Breast epithelium (tissue), 4 donors: ENCODE data around the gene C11orf86. TPM values are rescaled to one million over a fixed set of nuclear protein-coding genes. Genes with fewer than 3 reads are reported as not detected.
A peak's percentile ranks its signal among the peaks of the same experiment; 100 is the strongest.

ENCODE experiments used
- DNase-seq, 2 donors: peaks; one replicate each; pipeline ENCODE4 v3.0.0-alpha.2; 2019; ENCODE audit warnings: low spot score in 2 of 2
- H3K27ac ChIP-seq, 2 donors: fragments of 200-600 bp; sonication (generic) in 1 of 2; one replicate each; pipeline ENCODE4 v1.5.1; 2016 to 2019; ENCODE audit warnings: mild to moderate bottlenecking in 1 of 2
- H3K27me3 ChIP-seq, 2 donors: fragments of 200-600 bp; sonication (generic) in 1 of 2; one replicate each; pipeline versions ENCODE4 v1.5.1 to v1.6.0; 2017 to 2019; ENCODE audit warnings: control low read depth in 1 of 2, mild to moderate bottlenecking in 1 of 2
- H3K36me3 ChIP-seq: fragments of 200-600 bp; one replicate; pipeline ENCODE4 v1.5.1; 2019
- H3K4me1 ChIP-seq, 2 donors: fragments of 200-600 bp; sonication (generic); one replicate each; pipeline ENCODE4 v1.5.1; 2016 to 2019; ENCODE audit warnings: control low read depth in 1 of 2
- H3K4me3 ChIP-seq, 3 donors: fragments of 200-600 bp; sonication (generic); 1 replicate in 2 of 3; 2 replicates in 1 of 3; pipeline ENCODE4 v1.5.1; 2016 to 2019; ENCODE audit warnings: mild to moderate bottlenecking in 3 of 3, moderate library complexity in 2 of 3
- H3K9me3 ChIP-seq, 2 donors: fragments of 200-600 bp; sonication (generic) in 1 of 2; one replicate each; pipeline ENCODE4 v1.5.1; 2016 to 2019; ENCODE audit warnings: control low read depth in 1 of 2
- POLR2A ChIP-seq: fragments of 450-650 bp; IDR thresholded peaks from one replicate; pipeline ENCODE4 v1.6.1; 2016; ENCODE audit warnings: antibody characterized with exemption, mild to moderate bottlenecking, moderate library complexity
- POLR2AphosphoS5 ChIP-seq, 3 donors: sonication (generic); formaldehyde crosslinking; IDR thresholded peaks; one replicate each; pipeline ENCODE4 v1.6.1; 2017; ENCODE audit warnings: antibody characterized with exemption in 3 of 3
- intact Hi-C: fragments of 100-400 bp; cut with DNase I; formaldehyde crosslinking; loops from one replicate; pipeline ENCODE4 v1.15.1; 2023; ENCODE audit warnings: low total_unique reads
- total RNA-seq, 3 donors: library from RNA; depleted of rRNA; stranded (reverse); fragments of >200 nt; gene quantifications; one replicate each; pipeline ENCODE4 v1.1.0, GENCODE V29; 2016
- TF ChIP-seq, protein P1 (sequence below), 3 donors: fragments of 450-650 bp; IDR thresholded peaks; one replicate each; pipeline ENCODE4 v1.5.1; 2016 to 2017; ENCODE audit warnings: antibody characterized with exemption in 3 of 3, mild to moderate bottlenecking in 3 of 3, moderate library complexity in 3 of 3

Gene C11orf86
- total RNA-seq, 3 donors from 2014 or later, result not detected

DNA sequence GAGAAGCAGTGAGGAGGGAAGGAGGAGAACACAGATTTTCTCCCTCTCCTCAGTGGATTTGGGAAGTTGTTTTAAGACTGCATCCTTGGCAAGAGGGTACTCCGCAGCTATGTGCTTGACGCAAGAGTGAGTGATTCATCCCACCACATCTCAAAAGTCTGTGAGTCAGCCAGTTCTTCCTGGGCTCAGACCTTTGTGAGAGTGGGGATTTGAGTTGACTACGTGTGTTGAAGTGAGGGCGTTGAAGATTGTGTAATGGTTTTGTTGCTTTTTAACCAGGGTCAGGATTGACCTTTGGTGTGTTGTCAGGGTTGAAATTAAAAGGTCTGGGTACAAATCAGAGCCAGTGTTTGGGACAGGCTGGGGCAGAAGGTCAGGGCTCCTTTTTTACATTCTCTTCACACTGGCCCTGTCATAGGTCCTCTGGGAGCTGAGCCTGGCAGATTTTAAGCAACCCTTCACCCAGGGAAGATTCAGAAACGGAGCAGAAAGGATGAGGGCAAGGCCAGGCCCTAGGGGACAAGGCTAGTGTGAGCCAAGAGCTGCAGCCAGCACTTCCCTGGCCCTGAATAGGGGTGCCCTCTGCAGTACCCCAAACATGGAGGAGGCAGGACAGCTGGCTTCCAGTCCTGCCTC, 4.2 kb upstream of the C11orf86 start:
- peak in 1 of 2 donors; percentile 55 for DNase-seq
- Histone ChIP-seq H3K4me1 (peaks cover 0 to 4% of the 10 kb centered on the region in 2 donors), H3K9me3 (no peaks in the 10 kb centered on the region), H3K27me3 (no peaks in the 10 kb centered on the region), H3K4me3 (no peak overlapping the region), H3K36me3 (no peaks in the 10 kb centered on the region), H3K27ac (peak overlapping the region; percentile 86 to 94)
- intact Hi-C loops, result no loop called here
- TF ChIP-seq, protein P1, sequence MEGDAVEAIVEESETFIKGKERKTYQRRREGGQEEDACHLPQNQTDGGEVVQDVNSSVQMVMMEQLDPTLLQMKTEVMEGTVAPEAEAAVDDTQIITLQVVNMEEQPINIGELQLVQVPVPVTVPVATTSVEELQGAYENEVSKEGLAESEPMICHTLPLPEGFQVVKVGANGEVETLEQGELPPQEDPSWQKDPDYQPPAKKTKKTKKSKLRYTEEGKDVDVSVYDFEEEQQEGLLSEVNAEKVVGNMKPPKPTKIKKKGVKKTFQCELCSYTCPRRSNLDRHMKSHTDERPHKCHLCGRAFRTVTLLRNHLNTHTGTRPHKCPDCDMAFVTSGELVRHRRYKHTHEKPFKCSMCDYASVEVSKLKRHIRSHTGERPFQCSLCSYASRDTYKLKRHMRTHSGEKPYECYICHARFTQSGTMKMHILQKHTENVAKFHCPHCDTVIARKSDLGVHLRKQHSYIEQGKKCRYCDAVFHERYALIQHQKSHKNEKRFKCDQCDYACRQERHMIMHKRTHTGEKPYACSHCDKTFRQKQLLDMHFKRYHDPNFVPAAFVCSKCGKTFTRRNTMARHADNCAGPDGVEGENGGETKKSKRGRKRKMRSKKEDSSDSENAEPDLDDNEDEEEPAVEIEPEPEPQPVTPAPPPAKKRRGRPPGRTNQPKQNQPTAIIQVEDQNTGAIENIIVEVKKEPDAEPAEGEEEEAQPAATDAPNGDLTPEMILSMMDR (IDR thresholded peaks at IDR 0.05), result no peak
- no peak for TF ChIP-seq POLR2A
- peak; percentile 61 to 67 (median 66) for TF ChIP-seq POLR2AphosphoS5 (IDR thresholded peaks at IDR 0.05)

DNA sequence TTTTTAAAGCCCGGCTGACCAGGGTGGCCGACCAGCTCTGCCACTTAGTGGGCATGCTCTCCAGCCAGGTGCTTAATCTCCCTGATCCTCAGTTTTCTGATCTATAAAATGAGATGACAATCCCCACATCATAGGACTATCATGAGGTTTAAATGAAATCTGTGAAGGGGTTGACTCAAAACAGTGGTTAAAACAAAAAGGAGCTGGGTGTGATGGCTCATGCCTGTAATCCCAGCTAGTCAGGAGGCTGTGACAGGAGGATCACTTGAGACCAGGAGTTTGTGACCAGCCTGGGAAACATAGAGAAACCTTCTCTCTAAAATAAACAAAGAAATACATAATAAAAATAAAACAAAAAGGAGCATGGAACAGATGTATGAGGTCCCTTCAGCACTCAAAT, 3.6 kb upstream of the C11orf86 start:
- intact Hi-C loops, result no loop called here
- no peak for DNase-seq
- Histone ChIP-seq H3K9me3 (no peaks in the 10 kb centered on the region), H3K27ac (peak overlapping the region; percentile 86 to 94), H3K4me3 (no peak overlapping the region), H3K4me1 (peaks cover 0 to 4% of the 10 kb centered on the region in 2 donors), H3K36me3 (no peaks in the 10 kb centered on the region), H3K27me3 (no peaks in the 10 kb centered on the region)
- TF ChIP-seq POLR2A, result no peak
- TF ChIP-seq POLR2AphosphoS5 (IDR thresholded peaks at IDR 0.05), result no peak
- TF ChIP-seq, protein P1 (IDR thresholded peaks at IDR 0.05), result no peak

DNA sequence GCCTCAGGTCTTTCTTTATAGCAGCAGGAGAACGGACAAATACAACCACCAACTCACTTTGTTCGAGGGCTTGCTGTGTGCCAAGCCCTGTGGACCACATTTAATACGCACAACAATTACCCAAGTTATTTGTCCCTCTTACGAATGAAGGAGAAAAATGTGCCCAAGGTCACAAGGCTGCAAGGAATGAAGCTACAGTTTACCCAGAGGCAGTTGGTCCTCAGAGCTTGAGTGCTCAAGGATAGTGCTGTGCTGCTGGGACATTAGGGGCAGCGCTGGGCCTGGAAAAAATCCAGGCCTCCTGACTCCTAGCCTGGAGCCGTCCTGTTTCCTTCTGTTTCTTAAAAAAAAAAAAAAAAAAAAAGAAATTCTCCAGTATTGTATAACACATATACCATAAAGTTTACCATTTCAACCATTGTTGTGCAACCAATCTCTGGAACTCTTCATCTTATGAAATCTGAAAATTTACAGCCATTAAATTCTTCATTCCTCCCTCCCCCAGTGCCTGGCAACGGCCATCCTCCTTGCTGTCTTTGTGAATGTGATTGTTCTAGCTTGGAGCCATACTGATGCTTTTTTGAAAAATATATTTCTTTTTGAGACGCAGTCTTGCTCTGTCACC, 1.0 kb upstream of the C11orf86 start:
- H3K36me3 ChIP-seq, result no peaks in the 10 kb centered on the region
- no peaks in the 10 kb centered on the region for H3K27me3 ChIP-seq
- no peak overlapping the region for H3K4me3 ChIP-seq
- DNase-seq, result no peak
- H3K4me1 ChIP-seq, result peaks cover 0 to 4% of the 10 kb centered on the region in 2 donors
- H3K9me3 ChIP-seq, result no peaks in the 10 kb centered on the region
- TF ChIP-seq POLR2AphosphoS5 (IDR thresholded peaks at IDR 0.05) (no peak), POLR2A (no peak)
- TF ChIP-seq, protein P1 (IDR thresholded peaks at IDR 0.05), result no peak
- no peak overlapping the region for H3K27ac ChIP-seq
- intact Hi-C loops, result no loop called here

DNA sequence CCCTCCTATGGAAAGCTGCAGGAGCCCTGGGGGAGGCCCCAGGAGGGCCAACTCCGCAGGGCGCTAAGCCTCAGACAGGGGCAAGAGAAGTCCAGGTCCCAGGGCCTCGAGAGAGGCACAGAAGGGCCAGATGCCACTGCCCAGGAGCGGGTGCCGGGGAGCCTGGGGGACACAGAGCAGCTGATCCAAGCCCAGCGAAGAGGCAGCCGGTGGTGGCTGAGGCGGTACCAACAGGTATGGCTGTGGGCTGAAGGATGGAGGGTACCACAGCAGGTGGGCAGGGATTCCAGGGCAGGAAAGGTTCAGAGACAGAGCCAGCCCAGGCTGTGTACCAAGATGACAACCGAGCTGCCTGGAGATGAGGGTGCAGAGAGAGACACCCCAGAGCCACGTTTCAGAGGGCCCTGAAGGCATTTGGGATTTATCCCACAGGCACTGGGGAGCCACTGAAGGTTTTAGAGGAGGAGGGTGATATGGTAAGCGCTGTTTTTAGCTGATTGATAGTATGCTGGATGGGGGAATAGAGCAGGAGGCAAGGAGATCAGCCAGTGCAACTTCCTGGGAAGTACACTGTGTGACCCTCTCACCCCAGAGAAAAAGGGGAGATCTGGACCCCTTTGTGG, 412 bp downstream of the C11orf86 start:
- Histone ChIP-seq H3K4me3 (no peak overlapping the region), H3K27me3 (no peaks in the 10 kb centered on the region), H3K27ac (no peak overlapping the region), H3K9me3 (peaks cover 0 to 4% of the 10 kb centered on the region in 2 donors), H3K4me1 (peaks cover 0 to 4% of the 10 kb centered on the region in 2 donors), H3K36me3 (no peaks in the 10 kb centered on the region)
- intact Hi-C loops, result no loop called here
- TF ChIP-seq, protein P1 (IDR thresholded peaks at IDR 0.05), result no peak
- TF ChIP-seq POLR2AphosphoS5 (IDR thresholded peaks at IDR 0.05), result no peak
- DNase-seq, result no peak

DNA sequence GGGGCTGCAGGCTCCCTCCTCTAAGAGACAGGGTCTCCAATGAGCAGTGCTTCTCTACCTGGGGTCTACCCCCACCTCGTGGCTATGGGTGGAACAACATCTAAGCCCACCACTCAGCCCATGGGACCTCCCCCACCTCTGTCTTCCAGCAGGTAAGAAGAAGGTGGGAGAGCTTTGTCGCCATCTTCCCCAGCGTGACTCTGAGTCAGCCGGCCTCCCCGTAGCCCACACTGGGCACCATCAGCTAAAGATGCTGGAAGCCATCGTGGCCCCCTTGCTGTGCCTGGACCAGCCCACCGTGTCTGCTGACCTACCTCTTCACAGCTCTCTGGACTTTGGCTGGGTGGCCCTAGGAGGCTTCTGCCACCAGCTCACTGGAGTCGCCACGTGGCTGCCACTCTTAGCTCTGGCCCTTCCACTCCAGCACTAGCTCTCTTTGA, 944 bp downstream of the C11orf86 start:
- H3K36me3 ChIP-seq, result no peaks in the 10 kb centered on the region
- intact Hi-C loops, result no loop called here
- no peaks in the 10 kb centered on the region for H3K27me3 ChIP-seq
- H3K4me3 ChIP-seq, result no peak overlapping the region
- no peak for DNase-seq
- TF ChIP-seq POLR2AphosphoS5 (IDR thresholded peaks at IDR 0.05), result no peak
- TF ChIP-seq, protein P1 (IDR thresholded peaks at IDR 0.05), result peak in 1 of 3 donors; percentile 23
- peaks cover 0 to 4% of the 10 kb centered on the region in 2 donors for H3K9me3 ChIP-seq
- peaks cover 0 to 3% of the 10 kb centered on the region in 2 donors for H3K4me1 ChIP-seq
- no peak overlapping the region for H3K27ac ChIP-seq
